ENCODE measurements around the gene FOXN3. TPM values are rescaled to one million over a fixed set of nuclear protein-coding genes. Genes with fewer than 3 reads are reported as not detected.

The FOXN3 gene
- polyA plus RNA-seq, 1 of the 3 experiments (the other 2 are of a cell fraction), result 9.8 TPM

DNA sequence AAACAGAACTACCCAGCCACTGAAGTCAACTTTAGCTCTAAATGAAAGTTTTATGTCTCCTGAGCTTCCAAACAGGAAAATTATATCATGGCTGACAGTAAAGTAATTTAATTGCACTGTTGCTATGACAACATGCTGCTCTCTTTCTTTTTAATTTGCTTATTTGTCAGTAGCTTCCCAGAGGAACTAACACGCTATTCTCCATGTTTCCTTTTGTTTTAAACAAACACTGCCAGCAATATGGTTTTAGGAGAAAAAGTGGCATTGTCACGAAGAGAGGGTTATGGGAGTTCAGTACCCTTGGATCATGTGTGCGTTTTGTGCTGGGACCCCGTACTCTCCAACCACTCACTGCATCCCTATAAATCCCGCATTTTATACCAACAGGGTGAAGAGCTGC, 1.9 kb downstream of the FOXN3 start:
- DNase-seq, result no peak
- 54% methylated on average over 5 of the region's 5 CpGs for WGBS (ENCODE audit: low lambda C conversion rate)
- peaks cover 24% of the 10 kb centered on the region for H3K79me2 ChIP-seq (ENCODE audit: insufficient read depth)
- no peaks in the 10 kb centered on the region for H3K9me2 ChIP-seq
- H3F3A ChIP-seq (replicated peaks; ENCODE audit: insufficient read depth), result no peaks in the 10 kb centered on the region
- CTCF ChIA-PET, result interaction anchor here (1.0 to 2.0 kb wide), 5 partner anchors 10 to 747 kb away, joined by 3 to 6 read pairs (median 4); no protein-coding TSS in a partner anchor
- no peaks in the 10 kb centered on the region for H4K20me1 ChIP-seq (ENCODE audit: insufficient read depth)
- H3K4me1 ChIP-seq (ENCODE audit: control insufficient read depth in 1 of 2, insufficient read depth in 2 of 2, low read depth in 1 of 2, low read length in 1 of 2), result peaks cover 9 to 20% of the 10 kb centered on the region in 2 experiments; a peak in 3 of 4 replicates
- no peaks in the 10 kb centered on the region for H3K27me3 ChIP-seq (ENCODE audit: insufficient read depth)
- H3K27ac ChIP-seq (ENCODE audit: low read depth in 2 of 2, low read length in 1 of 2), result peak overlapping the region; percentile 84 to 85; a peak in 3 of 4 replicates
- no peak overlapping the region; the same call in 1 of the 2 replicates for H2AFZ ChIP-seq (ENCODE audit: low read depth)
- POLR2A ChIA-PET, result no interaction called here
- H3K9ac ChIP-seq, result peak overlapping the region; percentile 91
- H3K9me3 ChIP-seq, result no peaks in the 10 kb centered on the region
- TF ChIP-seq EP300 (IDR thresholded peaks at IDR 0.05; ENCODE audit: borderline replicate concordance in 1 of 2, low read depth in 1 of 2, low read length in 1 of 2) (no peak), SMC3 (IDR thresholded peaks at IDR 0.05; ENCODE audit: low read depth, low read length) (no peak), FOXM1 (IDR thresholded peaks at IDR 0.05; ENCODE audit: low read depth) (no peak), NFIC (IDR thresholded peaks at IDR 0.05; ENCODE audit: borderline replicate concordance) (no peak), TCF12 (IDR thresholded peaks at IDR 0.05) (no peak), POLR2AphosphoS5 (IDR thresholded peaks at IDR 0.05; ENCODE audit: low read depth, low read length) (no peak), GATA2 (CRISPR knock-in tag; IDR thresholded peaks at IDR 0.05) (no peak), MXI1 (IDR thresholded peaks at IDR 0.05; ENCODE audit: low read depth, low read length) (peak; percentile 20; the same call in 1 of the 2 replicates), PBX3 (IDR thresholded peaks at IDR 0.05) (no peak), GABPA (IDR thresholded peaks at IDR 0.05; ENCODE audit: low read depth) (no peak), SIN3A (IDR thresholded peaks at IDR 0.05; ENCODE audit: borderline replicate concordance, low read depth, low read length) (no peak), RFX5 (IDR thresholded peaks at IDR 0.05; ENCODE audit: low read length) (peak; percentile 13; the same call in 1 of the 2 replicates), CTCF (IDR thresholded peaks at IDR 0.05) (no peak), RAD21 (IDR thresholded peaks at IDR 0.05; ENCODE audit: low read length) (0 out of 2 replicates have a peak, but pooled peaks have one; percentile 11)
- TF ChIP-seq, protein P1, sequence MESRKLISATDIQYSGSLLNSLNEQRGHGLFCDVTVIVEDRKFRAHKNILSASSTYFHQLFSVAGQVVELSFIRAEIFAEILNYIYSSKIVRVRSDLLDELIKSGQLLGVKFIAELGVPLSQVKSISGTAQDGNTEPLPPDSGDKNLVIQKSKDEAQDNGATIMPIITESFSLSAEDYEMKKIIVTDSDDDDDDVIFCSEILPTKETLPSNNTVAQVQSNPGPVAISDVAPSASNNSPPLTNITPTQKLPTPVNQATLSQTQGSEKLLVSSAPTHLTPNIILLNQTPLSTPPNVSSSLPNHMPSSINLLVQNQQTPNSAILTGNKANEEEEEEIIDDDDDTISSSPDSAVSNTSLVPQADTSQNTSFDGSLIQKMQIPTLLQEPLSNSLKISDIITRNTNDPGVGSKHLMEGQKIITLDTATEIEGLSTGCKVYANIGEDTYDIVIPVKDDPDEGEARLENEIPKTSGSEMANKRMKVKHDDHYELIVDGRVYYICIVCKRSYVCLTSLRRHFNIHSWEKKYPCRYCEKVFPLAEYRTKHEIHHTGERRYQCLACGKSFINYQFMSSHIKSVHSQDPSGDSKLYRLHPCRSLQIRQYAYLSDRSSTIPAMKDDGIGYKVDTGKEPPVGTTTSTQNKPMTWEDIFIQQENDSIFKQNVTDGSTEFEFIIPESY (IDR thresholded peaks at IDR 0.05; ENCODE audit: borderline replicate concordance, low read depth), result no peak
- peak overlapping the region; percentile 88 for H3K4me2 ChIP-seq
- peaks cover 0 to 17% of the 10 kb centered on the region in 2 experiments for H3K36me3 ChIP-seq (replicated peaks in 1 of 2; ENCODE audit: control insufficient read depth in 1 of 2, insufficient read depth in 2 of 2, low read length in 1 of 2)
- H3K4me3 ChIP-seq (ENCODE audit: low read depth in 2 of 2, low read length in 1 of 2), result peak overlapping the region; percentile 78 to 92

Measured in SK-N-SH (cell line).